ENCODE measurements around the gene HINFP. TPM values are rescaled to one million over a fixed set of nuclear protein-coding genes. Genes with fewer than 3 reads are reported as not detected.

HINFP gene
- total and polyA plus RNA-seq, 4 donors, result 6.4 to 14.3 (median 8.3) TPM

DNA sequence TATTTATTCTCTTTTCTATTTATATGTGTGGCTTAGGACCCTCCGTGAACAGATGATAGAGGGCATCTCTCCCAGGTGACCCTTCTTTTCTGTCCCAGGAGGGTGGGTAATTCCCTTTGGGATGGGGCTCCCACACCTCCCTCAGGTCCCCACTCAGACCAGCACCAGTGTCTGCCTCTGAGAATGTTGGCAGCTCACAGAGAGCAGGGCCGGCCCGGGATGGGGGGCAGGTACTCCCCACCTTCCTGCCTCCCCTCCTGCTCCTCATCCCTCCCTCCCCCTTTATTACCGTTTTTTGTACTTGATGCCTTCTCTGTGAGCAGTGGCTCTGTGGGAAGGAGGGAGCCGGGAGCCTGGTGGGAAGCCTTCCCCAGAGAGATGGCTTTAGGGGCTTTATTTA is 4.8 kb upstream of the HINFP start:
- H3K4me1 ChIP-seq (ENCODE audit: control insufficient read depth in 4 of 4, insufficient read depth in 4 of 4, low read length in 3 of 4), result peaks cover 0 to 11% (median 6%) of the 10 kb centered on the region in 4 donors
- H3K9me3 ChIP-seq (ENCODE audit: control insufficient read depth in 4 of 4, low read length in 3 of 4), result no peaks in the 10 kb centered on the region
- no peak overlapping the region for H3K9ac ChIP-seq (ENCODE audit: low read depth in 1 of 2, low read length in 2 of 2)
- H3K27me3 ChIP-seq (ENCODE audit: control insufficient read depth in 4 of 4, insufficient read depth in 4 of 4, low read length in 3 of 4), result no peaks in the 10 kb centered on the region
- peaks cover 5 to 36% (median 14%) of the 10 kb centered on the region in 4 donors for H3K36me3 ChIP-seq (ENCODE audit: control insufficient read depth in 4 of 4, insufficient read depth in 3 of 4, low read depth in 1 of 4, low read length in 3 of 4)
- H3K27ac ChIP-seq (ENCODE audit: low read depth in 1 of 2, low read length in 2 of 2), result peak overlapping the region; percentile 44 to 71
- TF ChIP-seq MAX (IDR thresholded peaks at IDR 0.05) (no peak), HNF4G (IDR thresholded peaks at IDR 0.05) (no peak), HNF4A (conservative IDR thresholded peaks at IDR 0.05) (no peak), FOXA2 (IDR thresholded peaks at IDR 0.05) (no peak), EGR1 (IDR thresholded peaks at IDR 0.05; ENCODE audit: low read depth in 2 of 2) (no peak), REST (IDR thresholded peaks at IDR 0.05) (no peak), YY1 (IDR thresholded peaks at IDR 0.05) (no peak)
- TF ChIP-seq, protein P1, sequence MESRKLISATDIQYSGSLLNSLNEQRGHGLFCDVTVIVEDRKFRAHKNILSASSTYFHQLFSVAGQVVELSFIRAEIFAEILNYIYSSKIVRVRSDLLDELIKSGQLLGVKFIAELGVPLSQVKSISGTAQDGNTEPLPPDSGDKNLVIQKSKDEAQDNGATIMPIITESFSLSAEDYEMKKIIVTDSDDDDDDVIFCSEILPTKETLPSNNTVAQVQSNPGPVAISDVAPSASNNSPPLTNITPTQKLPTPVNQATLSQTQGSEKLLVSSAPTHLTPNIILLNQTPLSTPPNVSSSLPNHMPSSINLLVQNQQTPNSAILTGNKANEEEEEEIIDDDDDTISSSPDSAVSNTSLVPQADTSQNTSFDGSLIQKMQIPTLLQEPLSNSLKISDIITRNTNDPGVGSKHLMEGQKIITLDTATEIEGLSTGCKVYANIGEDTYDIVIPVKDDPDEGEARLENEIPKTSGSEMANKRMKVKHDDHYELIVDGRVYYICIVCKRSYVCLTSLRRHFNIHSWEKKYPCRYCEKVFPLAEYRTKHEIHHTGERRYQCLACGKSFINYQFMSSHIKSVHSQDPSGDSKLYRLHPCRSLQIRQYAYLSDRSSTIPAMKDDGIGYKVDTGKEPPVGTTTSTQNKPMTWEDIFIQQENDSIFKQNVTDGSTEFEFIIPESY (IDR thresholded peaks at IDR 0.05), result no peak
- WGBS, result 81% methylated on average over 5 of the region's 5 CpGs
- H3K4me3 ChIP-seq (ENCODE audit: low read depth in 1 of 3, low read length in 3 of 3), result no peak overlapping the region
- no peak for DNase-seq (ENCODE audit: low spot score)

DNA sequence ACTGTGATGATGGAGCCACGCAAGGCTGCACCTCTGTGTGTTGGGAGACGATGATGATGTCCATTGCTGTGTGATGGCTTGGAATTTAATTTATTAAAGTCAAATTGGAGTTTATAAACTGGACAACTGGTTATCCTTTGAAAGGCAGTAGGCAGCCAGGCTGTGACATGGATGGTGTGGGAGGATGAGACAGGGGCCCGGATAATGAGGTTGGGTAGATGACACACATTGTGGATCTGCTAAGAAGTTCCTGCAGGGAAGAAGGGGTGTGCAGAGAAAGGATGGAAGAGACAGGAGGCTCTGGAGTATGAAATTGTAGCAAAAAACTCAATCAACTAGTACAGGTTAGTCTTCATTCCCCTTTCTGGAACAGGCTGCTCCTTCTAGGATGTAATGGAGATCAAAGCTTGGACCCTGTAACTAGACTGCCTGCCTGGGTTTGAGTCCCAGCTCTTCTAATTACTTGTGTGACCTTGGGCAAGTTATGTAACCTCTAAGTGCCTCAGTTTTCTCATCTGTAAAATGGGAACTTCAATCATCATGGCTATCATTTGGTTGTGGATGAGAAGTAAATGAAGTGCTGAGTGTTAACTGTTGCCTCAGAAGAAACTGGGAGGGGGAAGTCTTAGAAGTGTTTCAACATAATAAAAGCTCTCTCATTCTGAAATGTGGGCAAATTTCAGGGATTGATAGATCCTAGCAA is 4.2 kb upstream of the HINFP start:
- no peaks in the 10 kb centered on the region for H3K9me3 ChIP-seq (ENCODE audit: control insufficient read depth in 4 of 4, low read length in 3 of 4)
- H3K27ac ChIP-seq (ENCODE audit: low read depth in 1 of 2, low read length in 2 of 2), result no peak overlapping the region
- H3K4me1 ChIP-seq (ENCODE audit: control insufficient read depth in 4 of 4, insufficient read depth in 4 of 4, low read length in 3 of 4), result peaks cover 1 to 15% (median 10%) of the 10 kb centered on the region in 4 donors
- 95% methylated on average over 3 of the region's 3 CpGs for WGBS
- H3K36me3 ChIP-seq (ENCODE audit: control insufficient read depth in 4 of 4, insufficient read depth in 3 of 4, low read depth in 1 of 4, low read length in 3 of 4), result peaks cover 0 to 31% (median 12%) of the 10 kb centered on the region in 4 donors
- no peak for TF ChIP-seq RAD21 (IDR thresholded peaks at IDR 0.05)
- no peak for TF ChIP-seq HNF4A (conservative IDR thresholded peaks at IDR 0.05)
- H3K27me3 ChIP-seq (ENCODE audit: control insufficient read depth in 4 of 4, insufficient read depth in 4 of 4, low read length in 3 of 4), result no peaks in the 10 kb centered on the region
- H3K9ac ChIP-seq (ENCODE audit: low read depth in 1 of 2, low read length in 2 of 2), result no peak overlapping the region
- no peak for DNase-seq (ENCODE audit: low spot score)
- no peak overlapping the region for H3K4me3 ChIP-seq (ENCODE audit: low read depth in 1 of 3, low read length in 3 of 3)

DNA sequence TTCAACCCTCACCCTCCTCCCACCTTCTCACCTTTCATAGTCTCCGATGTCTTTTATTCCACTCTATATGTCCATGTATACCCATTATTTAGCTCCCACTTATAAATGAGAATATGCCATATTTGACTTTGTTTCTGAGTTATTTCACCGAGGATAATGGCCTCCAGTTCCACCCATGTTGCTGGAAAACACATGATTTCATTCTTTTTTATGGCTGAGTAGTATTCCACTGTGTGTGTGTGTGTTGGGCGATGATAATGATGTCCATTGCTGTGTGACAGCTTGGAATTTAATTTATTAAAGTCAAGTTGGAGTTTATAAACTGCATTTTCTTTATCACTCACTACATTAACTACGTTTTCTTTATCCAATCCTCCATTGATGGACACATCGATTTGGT is 3.2 kb upstream of the HINFP start:
- H3K9ac ChIP-seq (ENCODE audit: low read depth in 1 of 2, low read length in 2 of 2), result no peak overlapping the region
- 97% methylated on average over 5 of the region's 5 CpGs for WGBS
- peaks cover 0 to 20% (median 8%) of the 10 kb centered on the region in 4 donors for H3K36me3 ChIP-seq (ENCODE audit: control insufficient read depth in 4 of 4, insufficient read depth in 3 of 4, low read depth in 1 of 4, low read length in 3 of 4)

More for the DNA sequence above, 3.2 kb upstream of the HINFP start:
- no peak overlapping the region for H3K4me3 ChIP-seq (ENCODE audit: low read depth in 1 of 3, low read length in 3 of 3)
- TF ChIP-seq HNF4G (IDR thresholded peaks at IDR 0.05) (no peak), TAF1 (conservative IDR thresholded peaks at IDR 0.05) (no peak), HNF4A (conservative IDR thresholded peaks at IDR 0.05) (no peak)
- H3K27ac ChIP-seq (ENCODE audit: low read depth in 1 of 2, low read length in 2 of 2), result no peak overlapping the region
- H3K4me1 ChIP-seq (ENCODE audit: control insufficient read depth in 4 of 4, insufficient read depth in 4 of 4, low read length in 3 of 4), result peaks cover 6 to 21% (median 17%) of the 10 kb centered on the region in 4 donors
- H3K27me3 ChIP-seq (ENCODE audit: control insufficient read depth in 4 of 4, insufficient read depth in 4 of 4, low read length in 3 of 4), result no peaks in the 10 kb centered on the region
- H3K9me3 ChIP-seq (ENCODE audit: control insufficient read depth in 4 of 4, low read length in 3 of 4), result no peaks in the 10 kb centered on the region
- no peak for DNase-seq (ENCODE audit: low spot score)
